Neural progenitor cell (in vitro differentiated cells): ENCODE data around the gene METTL9. TPM values are rescaled to one million over a fixed set of nuclear protein-coding genes. Genes with fewer than 3 reads are reported as not detected.

Experiments
- DNase-seq: peaks from one replicate; pipeline ENCODE4 v3.0.0-alpha.2; 2016; ENCODE audit warnings: low spot score
- H2AFZ ChIP-seq: fragments of 200-600 bp; sonication (generic); replicated peaks from 2 replicates; pipeline ENCODE4 v1.6.1; 2016; ENCODE audit warnings: antibody characterized with exemption
- H3F3A ChIP-seq: fragments of 200-600 bp; sonication (generic); 2 replicates; pipeline ENCODE4 v1.6.1; 2016; ENCODE audit warnings: antibody characterized with exemption, low read depth
- H3K27ac ChIP-seq: fragments of 200-600 bp; sonication (generic); 2 replicates; pipeline ENCODE4 v1.5.1; 2016; ENCODE audit warnings: mild to moderate bottlenecking
- H3K27me3 ChIP-seq: fragments of 200-600 bp; sonication (generic); 2 replicates; pipeline ENCODE4 v1.6.1; 2016; ENCODE audit warnings: mild to moderate bottlenecking, moderate library complexity
- H3K36me3 ChIP-seq: fragments of 200-600 bp; sonication (generic); 2 replicates; pipeline ENCODE4 v1.5.1; 2016
- H3K4me1 ChIP-seq: fragments of 200-600 bp; sonication (generic); 2 replicates; pipeline ENCODE4 v1.6.1; 2016; ENCODE audit warnings: mixed run types
- H3K4me2 ChIP-seq: fragments of 200-600 bp; sonication (generic); 2 replicates; pipeline ENCODE4 v1.6.1; 2016
- H3K4me3 ChIP-seq: fragments of 200-600 bp; sonication (generic); 2 replicates; pipeline ENCODE4 v1.5.1; 2016
- H3K79me2 ChIP-seq: fragments of 200-600 bp; sonication (generic); 2 replicates; pipeline ENCODE4 v1.6.1; 2016; ENCODE audit warnings: low read depth
- H3K9ac ChIP-seq: fragments of 200-600 bp; sonication (generic); 2 replicates; pipeline ENCODE4 v1.6.1; 2016
- H3K9me3 ChIP-seq: fragments of 200-600 bp; sonication (generic); 2 replicates; pipeline ENCODE4 v1.5.1; 2016; ENCODE audit warnings: low read depth
- H4K20me1 ChIP-seq: fragments of 200-600 bp; sonication (generic); 2 replicates; pipeline ENCODE4 v1.6.1; 2016; ENCODE audit warnings: low read depth
- H3K27ac Mint-ChIP-seq: 3 replicates; pipeline ENCODE4 v1.8.0; 2021; ENCODE audit warnings: mixed read lengths
- H3K27me3 Mint-ChIP-seq: 2 replicates; pipeline ENCODE4 v1.8.0; 2022; ENCODE audit warnings: low read depth, mild to moderate bottlenecking, inconsistent platforms, moderate library complexity, mixed read lengths; ENCODE audit not compliant: insufficient read depth
- H3K36me3 Mint-ChIP-seq: 3 replicates; pipeline ENCODE4 v1.8.0; 2021; ENCODE audit warnings: mixed read lengths
- H3K4me1 Mint-ChIP-seq: 3 replicates; pipeline ENCODE4 v1.8.0; 2021; ENCODE audit warnings: mixed read lengths
- H3K4me3 Mint-ChIP-seq: 3 replicates; pipeline ENCODE4 v1.8.0; 2021; ENCODE audit warnings: mild to moderate bottlenecking, moderate library complexity, mixed read lengths
- H3K9me3 Mint-ChIP-seq: 3 replicates; pipeline ENCODE4 v1.8.0; 2020; ENCODE audit warnings: mixed read lengths
- EZH2 ChIP-seq: fragments of 200-600 bp; sonication (generic); IDR thresholded peaks from 2 replicates; pipeline ENCODE4 v1.6.1; 2017; ENCODE audit warnings: antibody characterized with exemption, mild to moderate bottlenecking, moderate library complexity
- EZH2phosphoT487 ChIP-seq: fragments of 200-600 bp; sonication (generic); IDR thresholded peaks from 2 replicates; pipeline ENCODE4 v1.6.1; 2017; ENCODE audit warnings: antibody characterized with exemption
- total RNA-seq: library from RNA; depleted of rRNA; stranded (reverse); fragments of >200 nt; gene quantifications from 2 replicates; pipeline ENCODE4 v1.2.3, GENCODE V29; 2015; ENCODE audit warnings: low replicate concordance
- TF ChIP-seq, protein P1 (sequence below): fragments of 200-600 bp; sonication (generic); IDR thresholded peaks from 2 replicates; pipeline ENCODE4 v1.5.1; 2017; ENCODE audit warnings: antibody characterized with exemption, mild to moderate bottlenecking

The METTL9 gene
- total RNA-seq, 1 donor from 2014 or later: 329 TPM

DNA sequence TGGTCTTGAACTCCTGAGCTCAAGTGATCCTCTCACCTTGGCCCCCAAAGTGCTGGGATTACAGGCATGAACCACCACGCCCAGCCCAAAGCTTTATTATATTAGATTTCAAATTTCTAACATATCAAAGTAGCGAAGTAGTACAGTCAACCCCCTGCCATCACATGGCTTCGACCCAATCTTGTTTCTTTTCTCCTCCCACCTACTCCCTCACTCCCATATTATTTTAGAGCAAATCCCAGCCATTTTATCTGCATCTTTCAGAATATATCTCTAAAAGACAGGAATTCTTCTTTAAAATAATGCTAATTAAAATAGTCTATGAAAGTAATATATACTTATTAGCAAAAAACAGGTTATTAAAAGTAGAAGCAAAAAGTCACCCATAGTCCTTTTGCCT, 52.1 kb downstream of the METTL9 start:
- H3K4me1 ChIP-seq: no peaks in the 10 kb centered on the region
- H4K20me1 ChIP-seq: no peaks in the 10 kb centered on the region
- H3K79me2 ChIP-seq: peaks cover 4% of the 10 kb centered on the region
- H3K36me3 ChIP-seq: no peaks in the 10 kb centered on the region
- no peaks in the 10 kb centered on the region for H3K27me3 Mint-ChIP-seq
- no peaks in the 10 kb centered on the region for H3K27me3 ChIP-seq
- no peak overlapping the region for H3K27ac ChIP-seq
- H3K4me2 ChIP-seq: no peak overlapping the region
- no peak overlapping the region for H2AFZ ChIP-seq
- H3K36me3 Mint-ChIP-seq: peaks cover 12% of the 10 kb centered on the region
- H3K9me3 Mint-ChIP-seq: no peaks in the 10 kb centered on the region
- peaks cover 3% of the 10 kb centered on the region for H3F3A ChIP-seq
- TF ChIP-seq EZH2 (no peak), EZH2phosphoT487 (no peak)
- TF ChIP-seq, protein P1, sequence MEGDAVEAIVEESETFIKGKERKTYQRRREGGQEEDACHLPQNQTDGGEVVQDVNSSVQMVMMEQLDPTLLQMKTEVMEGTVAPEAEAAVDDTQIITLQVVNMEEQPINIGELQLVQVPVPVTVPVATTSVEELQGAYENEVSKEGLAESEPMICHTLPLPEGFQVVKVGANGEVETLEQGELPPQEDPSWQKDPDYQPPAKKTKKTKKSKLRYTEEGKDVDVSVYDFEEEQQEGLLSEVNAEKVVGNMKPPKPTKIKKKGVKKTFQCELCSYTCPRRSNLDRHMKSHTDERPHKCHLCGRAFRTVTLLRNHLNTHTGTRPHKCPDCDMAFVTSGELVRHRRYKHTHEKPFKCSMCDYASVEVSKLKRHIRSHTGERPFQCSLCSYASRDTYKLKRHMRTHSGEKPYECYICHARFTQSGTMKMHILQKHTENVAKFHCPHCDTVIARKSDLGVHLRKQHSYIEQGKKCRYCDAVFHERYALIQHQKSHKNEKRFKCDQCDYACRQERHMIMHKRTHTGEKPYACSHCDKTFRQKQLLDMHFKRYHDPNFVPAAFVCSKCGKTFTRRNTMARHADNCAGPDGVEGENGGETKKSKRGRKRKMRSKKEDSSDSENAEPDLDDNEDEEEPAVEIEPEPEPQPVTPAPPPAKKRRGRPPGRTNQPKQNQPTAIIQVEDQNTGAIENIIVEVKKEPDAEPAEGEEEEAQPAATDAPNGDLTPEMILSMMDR: no peak
- H3K4me1 Mint-ChIP-seq: no peaks in the 10 kb centered on the region
- no peaks in the 10 kb centered on the region for H3K9me3 ChIP-seq
- no peak overlapping the region for H3K9ac ChIP-seq
- DNase-seq: no peak
- H3K27ac Mint-ChIP-seq: no peak overlapping the region
- no peak overlapping the region for H3K4me3 ChIP-seq
- H3K4me3 Mint-ChIP-seq: no peak overlapping the region

DNA sequence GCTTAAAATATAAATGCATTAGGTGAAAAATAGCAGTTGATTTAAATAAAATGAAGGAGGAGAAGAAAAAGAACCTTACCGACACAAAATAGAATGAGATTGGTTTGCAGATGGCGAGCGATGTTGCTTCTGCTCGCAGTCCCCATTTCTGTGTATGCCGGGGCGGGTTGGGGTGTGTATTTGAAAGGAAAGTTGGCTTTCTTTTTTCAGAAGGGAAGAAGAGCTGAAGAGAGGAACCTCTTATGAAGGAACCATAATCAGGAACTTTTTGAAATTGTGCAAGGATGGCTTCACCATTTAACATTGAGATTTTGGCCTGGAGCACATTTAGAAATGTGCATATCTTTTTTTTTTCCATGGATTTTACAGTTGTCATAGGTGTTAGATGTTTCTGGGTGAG, 53.1 kb downstream of the METTL9 start, which contains the start of gene IGSF6:
TSS of gene IGSF6 (minus strand) at position 156 of the 400 bp plus-strand sequence. CDS start at position 146, 10 bp downstream.
- Histone ChIP-seq H3K4me3 (no peak within 1 kb of the TSS), H3F3A (peaks cover 7% of the 10 kb centered on the region), H3K36me3 (no peaks in the 10 kb centered on the region), H3K27me3 (no peaks in the 10 kb centered on the region), H4K20me1 (no peaks in the 10 kb centered on the region), H2AFZ (no peak within 1 kb of the TSS), H3K9me3 (no peaks in the 10 kb centered on the region), H3K9ac (no peak within 1 kb of the TSS), H3K4me2 (no peak within 1 kb of the TSS), H3K4me1 (no peaks in the 10 kb centered on the region), H3K79me2 (no peaks in the 10 kb centered on the region), H3K27ac (no peak within 1 kb of the TSS)
- Mint-ChIP-seq H3K27me3 (no peaks in the 10 kb centered on the region), H3K4me1 (no peaks in the 10 kb centered on the region), H3K27ac (no peak within 1 kb of the TSS), H3K9me3 (no peaks in the 10 kb centered on the region), H3K36me3 (peaks cover 8% of the 10 kb centered on the region), H3K4me3 (no peak within 1 kb of the TSS)
- no peak for DNase-seq
- no peak for TF ChIP-seq EZH2phosphoT487
- TF ChIP-seq, protein P1: no peak
- TF ChIP-seq EZH2: no peak

DNA sequence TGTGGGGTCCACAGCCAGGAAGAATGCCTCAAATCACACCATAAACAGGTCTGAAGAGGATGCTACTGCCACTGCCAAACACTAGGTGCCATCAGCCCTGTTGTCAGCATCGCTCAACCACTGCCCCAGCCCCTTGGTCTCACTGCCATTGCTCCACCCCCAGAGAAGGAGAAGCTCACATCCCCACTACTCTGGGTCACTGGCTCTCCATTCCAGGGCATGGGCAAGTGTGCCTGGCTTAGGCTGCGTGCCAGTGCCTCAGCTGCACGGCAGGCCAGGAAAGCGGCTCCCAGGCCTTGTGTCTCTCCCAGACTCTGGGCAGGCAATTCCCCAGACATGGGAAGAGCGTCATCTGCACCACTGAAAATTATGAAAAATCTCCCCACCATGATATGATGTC, 54.2 kb downstream of the METTL9 start:
- no peaks in the 10 kb centered on the region for H3K4me1 ChIP-seq
- no peaks in the 10 kb centered on the region for H3K27me3 ChIP-seq
- Mint-ChIP-seq H3K4me3 (no peak overlapping the region), H3K27me3 (no peaks in the 10 kb centered on the region), H3K27ac (no peak overlapping the region), H3K9me3 (no peaks in the 10 kb centered on the region), H3K36me3 (peaks cover 11% of the 10 kb centered on the region), H3K4me1 (no peaks in the 10 kb centered on the region)
- H3K36me3 ChIP-seq: no peaks in the 10 kb centered on the region
- no peak overlapping the region for H3K9ac ChIP-seq
- H3K4me2 ChIP-seq: no peak overlapping the region
- no peak for DNase-seq
- TF ChIP-seq, protein P1: no peak
- TF ChIP-seq EZH2phosphoT487 (no peak), EZH2 (no peak)
- no peaks in the 10 kb centered on the region for H4K20me1 ChIP-seq
- peaks cover 7% of the 10 kb centered on the region for H3F3A ChIP-seq
- H3K4me3 ChIP-seq: no peak overlapping the region
- no peaks in the 10 kb centered on the region for H3K9me3 ChIP-seq
- H3K27ac ChIP-seq: no peak overlapping the region
- no peak overlapping the region for H2AFZ ChIP-seq
- H3K79me2 ChIP-seq: no peaks in the 10 kb centered on the region
